KBM-7 (cell line): ENCODE results near the gene RTL9.
A peak's percentile ranks its signal among the peaks of the same experiment; 100 is the strongest.
"Not testable (repeated sequence)": the region's sequence is repeated elsewhere in the genome, so short reads cannot be mapped to it uniquely, and the experiment has no call there.

Experiments
- DNase-seq: peaks from one replicate; pipeline ENCODE4 v3.0.0-alpha.2; 2015
- in situ Hi-C: fragments of 300-500 bp; cut with MboI; formaldehyde crosslinking; loops from 2 replicates; pipeline ENCODE4 v1.14.3; 2020; ENCODE audit warnings: low sequenced_read_pairs, low pct_unique_long_range_greater_than_20kb, mixed read lengths

RTL9 gene

GRCh38 chrX:110358548-110358947, at the start of gene RTL9:
RTL9 (plus strand) TSS chrX:110358848; CDS start chrX:110450618, 91,770 bp downstream.
- no peak for DNase-seq
- in situ Hi-C loops: no loop called here

- in situ Hi-C loops: no loop called here
- no peak for DNase-seq
Measured at GRCh38 chrX:110310000-110310790, 48.5 kb upstream of the RTL9 start.

DNA sequence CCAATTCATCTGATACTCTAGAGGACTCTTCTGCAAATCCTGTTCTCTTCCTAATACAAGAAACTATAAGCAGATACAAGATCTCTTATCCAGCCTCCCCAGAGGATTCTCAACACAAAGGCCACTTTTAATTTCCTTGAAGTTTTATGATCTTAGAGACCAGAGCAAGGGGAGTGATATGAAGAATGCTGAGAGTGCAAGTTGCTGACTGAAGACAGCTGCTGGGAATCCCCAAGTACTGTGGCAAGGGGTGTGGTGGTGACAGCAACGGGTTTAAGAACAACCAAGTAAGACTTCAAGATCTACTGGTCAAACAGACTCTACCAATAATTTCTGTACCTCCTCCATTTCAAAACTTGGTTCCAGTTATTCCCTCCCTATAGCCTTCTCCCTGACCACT, 47.8 kb upstream of the RTL9 start:
- in situ Hi-C loops: no loop called here
- no peak for DNase-seq

- in situ Hi-C loops: no loop called here
- no peak for DNase-seq
Measured at GRCh38 chrX:110311437-110312230, 47.0 kb upstream of the RTL9 start.

DNA sequence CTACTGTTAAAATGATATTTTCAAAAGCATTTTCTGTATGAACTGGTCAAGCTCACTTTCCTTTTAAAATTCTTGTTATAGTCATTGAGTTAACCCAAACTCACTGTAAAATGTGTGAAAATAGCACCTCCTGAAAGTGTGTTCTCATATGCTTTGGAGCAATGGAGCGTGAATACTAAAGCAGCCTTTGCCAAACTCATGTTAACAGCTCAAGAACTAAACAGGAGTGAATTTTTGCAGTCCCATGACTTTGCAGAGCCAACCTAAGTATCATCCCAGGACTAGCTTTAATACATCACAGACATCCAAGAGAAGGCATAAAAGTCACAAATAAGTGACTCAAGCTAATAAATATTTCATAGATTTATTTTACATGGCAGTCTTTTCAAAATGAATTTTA, 43.1 kb upstream of the RTL9 start:
- in situ Hi-C loops: no loop called here
- DNase-seq: no peak

DNA sequence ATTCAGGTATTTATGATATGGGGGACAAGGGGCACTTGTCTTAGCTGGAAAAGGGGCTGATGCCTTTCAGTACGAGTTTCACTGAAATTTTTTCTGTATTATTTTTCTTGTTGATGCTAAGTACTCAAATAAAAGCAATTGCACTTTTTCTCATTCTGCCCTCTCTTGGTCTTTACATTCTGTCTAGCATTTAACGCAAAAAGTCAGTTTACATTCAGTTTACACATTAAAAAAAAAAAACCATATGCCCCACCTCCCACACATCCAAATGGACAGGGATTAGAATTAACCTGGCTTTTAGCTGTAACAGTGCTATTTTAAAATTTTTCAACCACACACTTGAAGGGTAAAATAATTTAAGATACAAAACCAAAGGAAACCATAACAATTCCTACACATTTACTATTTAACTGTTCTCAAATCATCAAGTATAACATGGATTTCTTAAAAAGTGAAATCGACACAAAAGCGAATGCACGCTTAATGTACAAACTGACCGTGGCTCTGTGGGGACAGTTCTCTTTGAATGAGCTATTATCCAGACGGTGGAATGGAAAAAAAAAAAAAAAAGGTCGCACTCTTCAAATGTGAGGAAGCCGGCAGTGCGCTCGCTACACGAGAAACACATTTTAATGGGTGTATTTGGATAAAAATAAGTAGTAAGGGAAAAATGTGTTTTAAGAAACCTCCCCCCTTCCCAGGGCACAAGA, 42.1 kb upstream of the RTL9 start:
- in situ Hi-C loops: no loop called here
- peak; percentile 39 for DNase-seq

GRCh38 chrX:110317061-110317819, 41.4 kb upstream of the RTL9 start:
- in situ Hi-C loops: no loop called here

DNA sequence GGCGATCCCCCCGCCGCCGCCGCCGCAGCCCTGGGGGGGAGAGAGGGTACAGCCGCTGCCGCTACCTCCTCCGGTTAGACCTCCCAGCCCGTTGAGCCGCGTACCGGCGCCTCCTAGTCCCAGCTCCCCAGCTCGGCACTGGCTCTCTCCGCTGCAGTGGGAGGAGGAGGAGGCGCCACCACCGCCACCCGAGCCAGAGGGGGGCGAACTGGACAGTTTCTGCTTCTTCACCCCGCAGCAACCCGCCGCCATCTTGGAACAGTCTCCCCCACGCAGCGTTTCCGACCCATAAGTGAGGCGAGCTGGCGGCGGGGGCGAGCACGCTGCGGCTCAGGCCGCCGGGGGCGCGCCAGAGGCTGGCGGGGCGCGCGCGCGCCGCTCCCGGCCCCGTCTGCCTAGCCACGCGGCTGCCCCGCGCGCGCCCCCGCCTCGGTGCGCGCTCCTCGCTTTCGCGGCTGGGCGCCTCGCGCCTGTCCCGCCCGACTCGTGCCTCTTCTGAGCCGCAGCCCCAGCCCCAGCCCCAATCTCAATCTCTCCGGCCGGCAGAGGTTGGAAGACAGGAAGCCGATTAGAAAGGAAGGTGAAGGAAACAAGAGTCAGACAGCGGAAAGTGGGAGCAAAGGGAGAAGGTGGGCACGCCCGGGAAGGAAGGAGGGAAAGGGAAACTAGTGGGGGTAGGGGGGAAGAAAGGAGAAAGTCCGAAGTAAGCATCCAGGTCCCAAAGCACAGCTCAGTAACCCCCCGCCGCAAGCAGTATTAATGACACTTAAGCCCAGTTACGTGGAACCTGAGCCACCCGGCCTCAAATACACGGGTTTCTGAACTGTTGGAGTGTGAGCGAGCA, 40.6 kb upstream of the RTL9 start, which contains the start of gene AMMECR1:
Gene AMMECR1 (minus strand): TSS at position 266 of the 844 bp plus-strand sequence. CDS start 14 bp downstream, at position 252.
- peak; percentile 85 for DNase-seq
- in situ Hi-C loops: no loop called here

More at GRCh38 chrX:110317061-110317819, 41.4 kb upstream of the RTL9 start:
- peak; percentile 38 for DNase-seq

DNA sequence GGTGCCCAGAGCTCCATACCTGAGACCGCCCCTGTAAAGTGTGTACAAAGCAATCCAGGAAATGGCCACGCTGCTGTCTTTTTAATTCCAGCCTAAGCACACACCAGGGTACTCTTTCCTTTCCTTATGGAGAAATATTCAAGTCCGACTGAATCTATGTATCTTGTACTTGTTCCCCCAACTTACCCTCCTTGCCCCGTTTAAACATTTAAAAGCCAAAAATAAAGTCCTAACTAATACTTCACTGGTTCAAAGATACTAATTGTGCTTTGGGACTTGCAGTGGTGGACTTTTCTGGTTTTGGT, 40.0 kb upstream of the RTL9 start:
- in situ Hi-C loops: no loop called here
- DNase-seq: no peak

DNA sequence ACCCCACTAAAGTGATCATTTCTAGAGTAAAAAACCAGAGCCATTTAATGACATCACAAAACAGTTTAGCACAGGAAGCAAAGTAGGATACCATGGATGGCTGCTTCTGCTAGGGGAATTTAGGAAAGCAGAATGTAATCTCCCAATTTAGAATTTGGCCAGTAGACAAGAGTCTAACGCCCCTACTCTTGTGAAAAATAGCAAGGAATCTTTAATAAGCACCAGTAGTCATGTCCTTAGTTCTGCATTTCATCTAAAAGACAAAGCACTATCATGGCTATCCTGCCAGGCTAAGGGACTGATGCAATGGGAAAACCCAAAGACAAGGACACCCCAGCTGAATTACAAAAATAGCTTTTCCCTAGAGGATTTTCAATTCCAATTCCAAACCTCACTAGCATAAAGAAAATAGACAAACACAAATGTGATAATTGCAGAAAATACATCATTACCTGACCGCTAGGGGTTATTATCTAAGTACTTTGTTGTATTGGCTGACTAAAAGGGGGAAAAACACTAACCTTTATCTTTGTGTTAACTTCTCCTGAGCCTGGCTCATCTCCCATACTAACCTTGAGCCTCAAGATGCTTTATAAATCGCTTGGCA, 38.2 kb upstream of the RTL9 start:
- DNase-seq: no peak
- in situ Hi-C loops: no loop called here

- in situ Hi-C loops: no loop called here
- no peak for DNase-seq
Measured at GRCh38 chrX:110321081-110321480, 37.6 kb upstream of the RTL9 start.

GRCh38 chrX:110321670-110322069, 37.0 kb upstream of the RTL9 start:
- in situ Hi-C loops: no loop called here
- no peak for DNase-seq

- DNase-seq: no peak
- in situ Hi-C loops: no loop called here
Measured at GRCh38 chrX:110322603-110323002, 36.0 kb upstream of the RTL9 start.

DNA sequence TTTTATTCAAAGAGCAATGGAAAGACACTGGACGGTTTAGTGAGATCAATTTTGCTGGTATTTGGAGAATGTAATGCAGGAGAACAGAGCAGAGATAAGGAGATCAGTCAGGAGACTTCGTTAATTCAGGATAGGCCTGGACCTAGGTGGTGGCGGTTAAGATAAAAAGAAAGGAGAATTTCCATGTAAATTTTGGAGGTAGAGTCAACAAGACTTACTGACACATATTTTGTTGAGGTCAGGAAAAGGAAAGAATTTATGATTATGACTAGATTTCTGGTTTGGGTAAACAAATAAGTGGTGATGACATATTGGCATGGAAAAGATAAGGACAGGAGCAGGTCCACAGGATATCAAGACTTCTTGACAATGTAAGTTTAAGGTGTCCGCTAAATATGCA, 31.9 kb upstream of the RTL9 start:
- in situ Hi-C loops: no loop called here
- DNase-seq: no peak

DNA sequence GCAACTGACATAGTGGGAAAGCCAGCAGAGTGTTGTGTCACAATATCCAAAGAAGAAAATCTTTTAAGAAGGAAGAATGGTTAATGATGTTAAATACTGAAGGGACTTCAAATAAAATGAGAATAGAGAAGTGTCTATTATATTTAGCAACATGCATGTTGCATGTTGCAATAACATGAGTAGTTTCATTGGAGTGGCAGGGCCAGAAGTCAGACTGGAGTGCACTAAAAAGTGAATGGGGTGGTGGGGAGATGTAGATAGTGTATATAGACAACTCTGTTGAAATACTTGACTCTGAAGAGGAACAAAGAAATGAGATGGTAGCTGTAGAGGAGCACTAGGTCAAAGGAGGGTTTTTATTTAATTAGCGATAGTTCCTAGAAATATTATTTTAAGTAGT, 31.3 kb upstream of the RTL9 start:
- in situ Hi-C loops: no loop called here
- no peak for DNase-seq

- in situ Hi-C loops, DNase-seq: not testable (repeated sequence)
Measured at GRCh38 chrX:110328613-110329012, 30.0 kb upstream of the RTL9 start.

- in situ Hi-C loops: no loop called here
- DNase-seq: no peak
Measured at GRCh38 chrX:110331444-110332030, 27.1 kb upstream of the RTL9 start.

DNA sequence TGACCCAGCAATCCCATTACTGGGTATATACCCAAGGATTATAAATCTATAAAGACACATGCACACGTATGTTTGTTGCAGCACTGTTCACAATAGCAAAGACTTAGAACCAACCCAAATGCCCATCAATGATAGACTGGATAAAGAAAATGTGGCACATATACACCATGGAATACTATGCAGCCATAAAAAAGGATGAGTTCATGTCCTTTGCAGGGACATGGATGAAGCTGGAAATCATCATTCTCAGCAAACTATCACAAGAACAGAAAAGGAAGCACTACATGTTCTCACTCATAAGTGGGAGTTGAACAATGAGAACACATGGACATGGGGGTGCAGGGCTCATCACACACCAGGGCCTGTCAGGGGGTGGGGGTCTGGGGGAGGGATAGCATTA, 25.2 kb upstream of the RTL9 start:
- in situ Hi-C loops, DNase-seq: not testable (repeated sequence)
